ENCODE data around the gene GRB2.

DNA sequence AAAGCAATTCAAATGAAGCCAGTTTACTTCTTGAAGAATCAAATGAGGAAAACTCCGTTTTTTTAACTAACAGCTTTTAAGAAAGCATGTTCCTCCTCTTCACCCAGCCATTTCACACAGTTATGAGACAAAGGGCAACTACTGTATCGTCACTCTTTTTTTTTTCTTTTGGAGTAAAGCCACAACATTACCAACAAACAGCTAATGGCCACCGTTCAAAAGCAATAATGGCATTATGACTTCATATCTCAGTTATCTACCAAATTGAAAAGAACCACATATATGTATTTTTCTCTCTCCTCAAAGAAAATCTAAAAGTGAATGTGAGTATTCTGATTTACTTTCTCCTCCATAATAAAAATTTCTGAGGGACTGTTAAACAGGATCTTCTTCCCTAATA, 14.5 kb downstream of the GRB2 start:
- TF ChIP-seq POLR2A (IDR thresholded peaks at IDR 0.05), result no peak
- TF ChIP-seq, protein P1, sequence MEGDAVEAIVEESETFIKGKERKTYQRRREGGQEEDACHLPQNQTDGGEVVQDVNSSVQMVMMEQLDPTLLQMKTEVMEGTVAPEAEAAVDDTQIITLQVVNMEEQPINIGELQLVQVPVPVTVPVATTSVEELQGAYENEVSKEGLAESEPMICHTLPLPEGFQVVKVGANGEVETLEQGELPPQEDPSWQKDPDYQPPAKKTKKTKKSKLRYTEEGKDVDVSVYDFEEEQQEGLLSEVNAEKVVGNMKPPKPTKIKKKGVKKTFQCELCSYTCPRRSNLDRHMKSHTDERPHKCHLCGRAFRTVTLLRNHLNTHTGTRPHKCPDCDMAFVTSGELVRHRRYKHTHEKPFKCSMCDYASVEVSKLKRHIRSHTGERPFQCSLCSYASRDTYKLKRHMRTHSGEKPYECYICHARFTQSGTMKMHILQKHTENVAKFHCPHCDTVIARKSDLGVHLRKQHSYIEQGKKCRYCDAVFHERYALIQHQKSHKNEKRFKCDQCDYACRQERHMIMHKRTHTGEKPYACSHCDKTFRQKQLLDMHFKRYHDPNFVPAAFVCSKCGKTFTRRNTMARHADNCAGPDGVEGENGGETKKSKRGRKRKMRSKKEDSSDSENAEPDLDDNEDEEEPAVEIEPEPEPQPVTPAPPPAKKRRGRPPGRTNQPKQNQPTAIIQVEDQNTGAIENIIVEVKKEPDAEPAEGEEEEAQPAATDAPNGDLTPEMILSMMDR (IDR thresholded peaks at IDR 0.05), result no peak
